OCI-LY1 (cell line): ENCODE measurements around the gene ALDOA.

Experiments
- H2AFZ ChIP-seq: fragments of 200-600 bp; sonication (generic), shearing (Covaris generic); 2 replicates; pipeline ENCODE4 v1.6.0; 2014; ENCODE audit warnings: antibody characterized with exemption, mild to moderate bottlenecking, low read length
- H3F3A ChIP-seq: fragments of 200-600 bp; sonication (generic), shearing (Covaris generic); 2 replicates; pipeline ENCODE4 v1.6.0; 2014; ENCODE audit warnings: mild to moderate bottlenecking, antibody characterized with exemption, low read length, moderate library complexity; ENCODE audit not compliant: insufficient read depth
- H3K27ac ChIP-seq: fragments of 200-600 bp; sonication (generic); 2 replicates; pipeline ENCODE4 v1.5.1; 2014; ENCODE audit warnings: low read length, mixed run types, mild to moderate bottlenecking, low read depth; ENCODE audit not compliant: poor library complexity, severe bottlenecking
- H3K27me3 ChIP-seq: fragments of 200-600 bp; sonication (generic); 2 replicates; pipeline ENCODE4 v1.6.0; 2014; ENCODE audit warnings: antibody characterized with exemption, mild to moderate bottlenecking, low read length, moderate library complexity; ENCODE audit not compliant: insufficient read depth
- H3K36me3 ChIP-seq: fragments of 200-600 bp; sonication (generic); 2 replicates; pipeline ENCODE4 v1.6.1; 2014; ENCODE audit warnings: mild to moderate bottlenecking, antibody characterized with exemption, low read length, moderate library complexity, mixed read lengths; ENCODE audit not compliant: insufficient read depth
- H3K4me1 ChIP-seq: fragments of 200-600 bp; sonication (generic); 2 replicates; pipeline ENCODE4 v1.5.1; 2014; ENCODE audit warnings: mild to moderate bottlenecking, low read length, moderate library complexity; ENCODE audit not compliant: insufficient read depth, severe bottlenecking
- H3K4me2 ChIP-seq: fragments of 200-600 bp; sonication (generic), shearing (Covaris generic); 2 replicates; pipeline ENCODE4 v1.6.1; 2014; ENCODE audit warnings: low read length
- H3K4me3 ChIP-seq: fragments of 200-600 bp; sonication (generic); 2 replicates; pipeline ENCODE4 v1.5.1; 2014; ENCODE audit warnings: low read length, low read depth, mild to moderate bottlenecking, mixed read lengths; ENCODE audit not compliant: poor library complexity, severe bottlenecking
- H3K79me2 ChIP-seq: fragments of 200-600 bp; shearing (Covaris generic); 2 replicates; pipeline ENCODE4 v1.6.1; 2016; ENCODE audit warnings: mixed run types, low read length, mixed read lengths; ENCODE audit not compliant: insufficient read depth
- H3K9ac ChIP-seq: fragments of 200-600 bp; sonication (generic), shearing (Covaris generic); 2 replicates; pipeline ENCODE4 v1.6.1; 2014; ENCODE audit warnings: mild to moderate bottlenecking, low read length, mixed read lengths
- H3K9me2 ChIP-seq: fragments of 200-600 bp; sonication (generic), shearing (Covaris generic); 2 replicates; pipeline ENCODE4 v1.6.1; 2014; ENCODE audit warnings: low read depth, mild to moderate bottlenecking, low read length, mixed read lengths
- H3K9me3 ChIP-seq: fragments of 200-600 bp; shearing (Covaris generic); 2 replicates; pipeline ENCODE4 v1.6.1; 2014; ENCODE audit warnings: low read length, mixed read lengths
- H4K20me1 ChIP-seq: fragments of 200-600 bp; sonication (generic), shearing (Covaris generic); 2 replicates; pipeline ENCODE4 v1.6.0; 2016; ENCODE audit warnings: mild to moderate bottlenecking, low read length; ENCODE audit not compliant: insufficient read depth
- EZH2 ChIP-seq: fragments of 200-600 bp; sonication (generic), shearing (Covaris generic); IDR thresholded peaks from 2 replicates; pipeline ENCODE4 v1.8.0; 2017; ENCODE audit warnings: borderline replicate concordance, mixed run types, mild to moderate bottlenecking, antibody characterized with exemption, low read length, moderate library complexity, mixed read lengths
- TF ChIP-seq, protein P1 (sequence below): fragments of 200-600 bp; sonication (generic), shearing (Covaris generic); IDR thresholded peaks from 2 replicates; pipeline ENCODE4 v1.5.1; 2017; ENCODE audit warnings: mild to moderate bottlenecking, antibody characterized with exemption, low read length, moderate library complexity, mixed read lengths

The ALDOA gene

DNA sequence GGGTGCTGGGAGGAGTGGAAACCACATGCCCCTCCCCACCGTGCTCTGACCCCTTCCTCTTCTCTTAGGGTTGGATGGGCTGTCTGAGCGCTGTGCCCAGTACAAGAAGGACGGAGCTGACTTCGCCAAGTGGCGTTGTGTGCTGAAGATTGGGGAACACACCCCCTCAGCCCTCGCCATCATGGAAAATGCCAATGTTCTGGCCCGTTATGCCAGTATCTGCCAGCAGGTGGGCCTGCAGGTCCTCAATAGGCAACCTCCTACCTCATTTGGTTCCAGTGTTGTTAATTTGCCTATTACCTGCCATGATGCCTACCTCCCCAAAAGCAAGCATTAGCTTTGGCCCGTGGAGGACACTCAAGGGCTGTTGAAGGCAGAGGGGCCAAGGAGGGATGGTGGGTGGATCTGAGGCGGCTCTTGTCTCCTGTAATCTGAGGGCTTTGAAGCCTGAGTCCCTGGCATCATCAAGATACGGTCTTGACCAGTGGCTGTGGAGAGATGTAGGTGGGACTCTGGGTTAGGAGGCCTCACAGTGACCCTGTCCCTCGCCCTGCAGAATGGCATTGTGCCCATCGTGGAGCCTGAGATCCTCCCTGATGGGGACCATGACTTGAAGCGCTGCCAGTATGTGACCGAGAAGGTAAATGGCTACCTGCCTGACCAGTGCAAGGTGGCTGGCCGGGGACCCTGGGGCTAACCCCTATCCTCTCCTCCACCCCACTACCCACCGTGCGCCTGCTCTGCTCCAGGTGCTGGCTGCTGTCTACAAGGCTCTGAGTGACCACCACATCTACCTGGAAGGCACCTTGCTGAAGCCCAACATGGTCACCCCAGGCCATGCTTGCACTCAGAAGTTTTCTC lies 3.4 kb downstream of the ALDOA start:
- H3F3A ChIP-seq: peaks cover 8% of the 10 kb centered on the region; the same call in 1 of the 2 replicates
- no peaks in the 10 kb centered on the region for H3K9me3 ChIP-seq
- peak overlapping the region; percentile 73 for H3K27ac ChIP-seq
- H3K4me3 ChIP-seq: peak overlapping the region; percentile 11
- no peak overlapping the region; the same call in 1 of the 2 replicates for H3K9ac ChIP-seq
- peaks cover 73% of the 10 kb centered on the region for H3K36me3 ChIP-seq
- no peaks in the 10 kb centered on the region for H3K9me2 ChIP-seq
- peaks cover 50% of the 10 kb centered on the region for H3K4me1 ChIP-seq
- peaks cover 13% of the 10 kb centered on the region for H3K79me2 ChIP-seq
- no peak overlapping the region for H2AFZ ChIP-seq
- H4K20me1 ChIP-seq: no peaks in the 10 kb centered on the region
- H3K4me2 ChIP-seq: peak overlapping the region; percentile 25; the same call in 1 of the 2 replicates
- no peak for TF ChIP-seq EZH2
- TF ChIP-seq, protein P1, sequence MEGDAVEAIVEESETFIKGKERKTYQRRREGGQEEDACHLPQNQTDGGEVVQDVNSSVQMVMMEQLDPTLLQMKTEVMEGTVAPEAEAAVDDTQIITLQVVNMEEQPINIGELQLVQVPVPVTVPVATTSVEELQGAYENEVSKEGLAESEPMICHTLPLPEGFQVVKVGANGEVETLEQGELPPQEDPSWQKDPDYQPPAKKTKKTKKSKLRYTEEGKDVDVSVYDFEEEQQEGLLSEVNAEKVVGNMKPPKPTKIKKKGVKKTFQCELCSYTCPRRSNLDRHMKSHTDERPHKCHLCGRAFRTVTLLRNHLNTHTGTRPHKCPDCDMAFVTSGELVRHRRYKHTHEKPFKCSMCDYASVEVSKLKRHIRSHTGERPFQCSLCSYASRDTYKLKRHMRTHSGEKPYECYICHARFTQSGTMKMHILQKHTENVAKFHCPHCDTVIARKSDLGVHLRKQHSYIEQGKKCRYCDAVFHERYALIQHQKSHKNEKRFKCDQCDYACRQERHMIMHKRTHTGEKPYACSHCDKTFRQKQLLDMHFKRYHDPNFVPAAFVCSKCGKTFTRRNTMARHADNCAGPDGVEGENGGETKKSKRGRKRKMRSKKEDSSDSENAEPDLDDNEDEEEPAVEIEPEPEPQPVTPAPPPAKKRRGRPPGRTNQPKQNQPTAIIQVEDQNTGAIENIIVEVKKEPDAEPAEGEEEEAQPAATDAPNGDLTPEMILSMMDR: peak; percentile 65
- H3K27me3 ChIP-seq: no peaks in the 10 kb centered on the region

GRCh38 chr16:30069611-30070462 lies 4.3 kb downstream of the ALDOA start:
- H4K20me1 ChIP-seq: no peaks in the 10 kb centered on the region
- peak overlapping the region; percentile 25; the same call in 1 of the 2 replicates for H3K4me2 ChIP-seq
- no peak overlapping the region; the same call in 1 of the 2 replicates for H3K9ac ChIP-seq
- H2AFZ ChIP-seq: no peak overlapping the region
- H3K79me2 ChIP-seq: peaks cover 13% of the 10 kb centered on the region
- no peaks in the 10 kb centered on the region for H3K9me3 ChIP-seq
- H3K4me3 ChIP-seq: peak overlapping the region; percentile 11
- H3K36me3 ChIP-seq: peaks cover 73% of the 10 kb centered on the region
- TF ChIP-seq, protein P1: no peak
- TF ChIP-seq EZH2: no peak
- peaks cover 52% of the 10 kb centered on the region for H3K4me1 ChIP-seq
- H3K27me3 ChIP-seq: no peaks in the 10 kb centered on the region
- peak overlapping the region; percentile 73 for H3K27ac ChIP-seq
- peaks cover 8% of the 10 kb centered on the region; the same call in 1 of the 2 replicates for H3F3A ChIP-seq
- H3K9me2 ChIP-seq: no peaks in the 10 kb centered on the region

- H3K27ac ChIP-seq: peak overlapping the region; percentile 73
- no peaks in the 10 kb centered on the region for H3K9me2 ChIP-seq
- H3K27me3 ChIP-seq: no peaks in the 10 kb centered on the region
- H3K4me3 ChIP-seq: no peak overlapping the region
- H4K20me1 ChIP-seq: no peaks in the 10 kb centered on the region
- no peak overlapping the region for H3K4me2 ChIP-seq
- H3K9ac ChIP-seq: no peak overlapping the region; the same call in 1 of the 2 replicates
- H3K4me1 ChIP-seq: peaks cover 59% of the 10 kb centered on the region
- no peak overlapping the region for H2AFZ ChIP-seq
- no peak for TF ChIP-seq EZH2
- TF ChIP-seq, protein P1: no peak
- peaks cover 13% of the 10 kb centered on the region for H3K79me2 ChIP-seq
- H3K9me3 ChIP-seq: no peaks in the 10 kb centered on the region
- H3F3A ChIP-seq: peaks cover 8% of the 10 kb centered on the region; the same call in 1 of the 2 replicates
- H3K36me3 ChIP-seq: peaks cover 73% of the 10 kb centered on the region
Observed at GRCh38 chr16:30070490-30070889, 4.9 kb downstream of the ALDOA start.
